Erythroblast (primary cell): ENCODE measurements around the gene ENHO.

Experiments
- GATA1 ChIP-seq: IDR thresholded peaks from 2 replicates; pipeline ENCODE4 v1.6.1; 2011; ENCODE audit warnings: low read depth, mild to moderate bottlenecking, control low read depth, low read length, moderate library complexity
- POLR2A ChIP-seq: IDR thresholded peaks from 2 replicates; pipeline ENCODE4 v1.6.1; 2011; ENCODE audit warnings: mild to moderate bottlenecking, low read length

DNA sequence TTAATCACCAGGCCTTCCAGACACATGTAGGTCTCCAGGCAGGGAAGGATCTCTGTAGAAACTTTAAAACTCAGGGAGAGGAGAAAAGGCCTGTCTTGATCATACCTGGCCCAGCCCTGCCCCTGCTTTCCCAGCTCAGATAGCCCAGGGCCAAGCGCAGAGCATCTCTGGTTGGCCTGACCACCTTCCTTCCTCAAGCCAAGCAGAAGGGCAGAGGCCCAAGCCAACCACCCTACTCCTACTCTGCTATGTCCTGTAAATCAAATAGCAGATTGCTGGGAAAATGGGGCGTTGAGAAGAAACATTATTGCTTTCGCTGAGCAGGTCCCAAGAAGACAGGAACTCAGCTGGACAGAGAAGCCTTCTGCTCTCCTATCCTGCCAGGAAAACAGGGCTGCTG, 14.3 kb downstream of the ENHO start:
- TF ChIP-seq POLR2A (no peak), GATA1 (no peak)
